HG03045 (cell line): ENCODE results near the gene PIH1D2.
"Not testable (repeated sequence)": the region's sequence is repeated elsewhere in the genome, so short reads cannot be mapped to it uniquely, and the experiment has no call there.

ENCODE experiments used
- ATAC-seq: cut with Tn5 transposase; IDR thresholded peaks from one replicate; pipeline ENCODE4 v1.9.1; 2021; ENCODE audit warnings: mild to moderate bottlenecking, moderate library complexity; ENCODE audit not compliant: unreplicated experiment

Gene PIH1D2, protein sequence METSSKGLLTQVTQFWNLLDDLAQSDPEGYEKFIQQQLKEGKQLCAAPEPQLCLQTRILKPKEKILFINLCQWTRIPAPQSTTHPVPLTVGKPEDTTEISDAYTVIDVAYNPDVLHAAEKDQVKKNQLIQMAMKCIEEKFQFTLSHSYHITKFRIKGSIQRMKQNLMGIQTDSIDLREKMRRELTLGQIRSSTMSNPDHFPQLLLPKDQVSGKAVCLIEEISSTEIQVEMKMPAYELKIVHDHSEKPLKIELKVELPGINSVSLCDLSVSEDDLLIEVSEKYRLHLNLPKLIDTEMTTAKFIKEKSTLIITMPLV

DNA sequence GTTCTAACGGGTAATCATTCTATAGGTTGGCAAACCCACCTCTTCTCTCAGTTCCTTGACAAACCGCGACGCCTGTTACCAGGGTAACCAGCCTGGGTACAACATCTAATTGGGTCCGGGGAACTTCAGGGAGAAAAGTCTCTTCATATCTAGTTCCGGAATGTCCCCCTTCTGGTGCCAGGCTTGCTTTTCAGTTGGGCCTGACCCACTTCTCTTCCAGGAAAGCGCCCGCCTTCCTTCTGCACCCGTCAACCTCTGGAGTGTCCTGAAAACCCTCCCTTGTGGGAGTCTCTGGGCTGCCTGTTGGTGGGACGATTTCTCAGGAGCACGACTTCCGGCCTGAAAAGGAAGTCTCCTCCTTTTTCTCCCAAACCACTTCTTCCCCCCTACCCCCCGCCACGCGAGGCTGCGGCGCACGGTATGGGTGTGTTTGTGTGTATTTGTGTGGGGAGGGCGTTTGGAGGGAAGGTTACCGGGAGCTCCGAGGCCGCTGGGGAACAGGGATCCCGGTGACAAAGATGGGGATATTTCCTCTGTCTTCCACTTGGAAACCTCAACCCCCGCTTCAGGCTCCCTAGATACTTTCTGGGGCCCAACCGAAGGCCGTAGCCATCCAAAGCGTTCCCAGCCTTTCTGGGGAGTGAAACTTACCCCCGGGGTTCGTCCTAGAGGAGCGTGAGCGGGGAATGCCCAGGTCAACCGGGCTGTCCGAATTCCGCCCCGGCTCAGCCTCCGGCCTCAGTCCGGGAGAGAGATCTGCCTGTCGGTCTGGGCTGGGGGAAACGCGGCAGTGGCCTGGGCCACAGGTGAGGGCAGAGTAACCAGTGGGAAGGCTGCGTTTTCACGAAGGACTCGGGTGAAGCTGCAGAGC lies at the start of gene PIH1D2, which contains the start of gene NKAPD1:
Gene PIH1D2 (minus strand): TSS at position 77 of the 871 bp plus-strand sequence. CDS start 843 bp downstream, outside the sequence.
Gene NKAPD1 (plus strand): TSS at position 359 of the 871 bp plus-strand sequence. CDS start 1,276 bp downstream, outside the sequence.
- peak; percentile 88 for ATAC-seq

DNA sequence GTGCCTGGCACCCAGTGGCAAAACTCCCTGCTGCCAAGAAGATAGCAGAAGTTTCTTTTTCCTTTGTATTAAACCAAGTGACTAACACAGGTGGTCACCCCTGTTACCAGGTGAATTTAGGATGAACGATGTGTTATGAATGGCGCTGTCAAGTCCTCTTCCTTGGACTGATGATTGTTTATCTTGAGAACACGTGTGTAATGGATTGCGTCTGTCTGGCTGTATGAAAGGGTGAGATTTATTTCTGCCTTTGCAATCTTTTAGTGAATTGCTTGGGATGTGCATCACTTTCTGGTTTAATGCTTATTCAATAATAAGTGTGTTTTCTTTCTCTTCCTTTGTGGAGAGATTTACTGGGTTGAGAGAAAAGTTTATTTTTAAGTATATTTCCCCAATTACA lies 49.3 kb upstream of the PIH1D2 start:
- ATAC-seq = no peak

DNA sequence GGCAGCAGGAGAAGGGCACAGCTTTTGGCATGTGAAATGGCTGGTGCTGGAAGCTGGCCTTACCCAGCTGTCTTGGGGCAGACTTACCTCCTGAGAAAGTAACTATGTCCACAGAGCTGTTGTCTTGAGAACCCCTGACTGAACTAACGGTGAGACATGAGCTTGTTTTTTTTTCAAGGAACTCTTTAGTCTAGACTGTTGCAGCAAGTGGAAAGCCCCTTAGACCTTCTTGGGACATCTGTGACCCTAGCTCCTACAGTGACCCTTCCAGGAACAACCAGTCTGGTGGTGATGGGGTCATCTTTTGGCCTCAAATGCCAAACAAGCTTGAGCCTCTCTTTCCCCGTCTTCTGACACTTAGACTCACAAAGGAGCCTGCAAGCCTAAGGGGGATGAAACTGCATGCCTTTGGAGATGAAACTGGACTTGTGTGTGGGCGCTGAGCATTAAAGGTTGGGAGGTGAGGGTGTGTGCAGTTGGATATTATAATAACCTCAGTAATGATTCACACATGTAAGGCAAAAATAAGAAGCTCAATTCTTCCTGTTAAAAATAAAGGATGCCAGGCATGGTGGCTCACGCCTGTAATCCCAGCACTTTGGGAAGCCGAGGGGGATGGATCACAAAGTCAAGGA lies 48.3 kb upstream of the PIH1D2 start:
- ATAC-seq = no peak

DNA sequence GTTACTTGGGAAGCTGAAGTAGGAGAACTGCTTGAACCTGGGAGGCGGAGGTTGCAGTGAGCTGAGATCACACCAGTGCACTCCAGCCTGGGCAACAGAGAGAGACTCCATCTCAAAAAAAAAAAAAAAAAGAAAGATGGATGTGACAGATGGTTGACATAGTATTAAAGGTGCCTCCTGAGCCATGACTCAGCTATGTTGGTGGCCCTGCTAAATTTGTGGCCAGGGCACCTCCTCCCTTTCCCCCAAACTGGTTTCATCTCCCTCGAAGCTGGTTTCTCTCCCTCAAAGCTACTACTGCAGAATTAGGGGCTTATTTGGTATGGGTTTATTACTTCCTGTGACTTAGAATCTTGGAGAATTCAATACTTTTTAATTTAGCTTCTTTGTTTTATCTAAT lies 44.4 kb upstream of the PIH1D2 start:
- ATAC-seq = no peak

DNA sequence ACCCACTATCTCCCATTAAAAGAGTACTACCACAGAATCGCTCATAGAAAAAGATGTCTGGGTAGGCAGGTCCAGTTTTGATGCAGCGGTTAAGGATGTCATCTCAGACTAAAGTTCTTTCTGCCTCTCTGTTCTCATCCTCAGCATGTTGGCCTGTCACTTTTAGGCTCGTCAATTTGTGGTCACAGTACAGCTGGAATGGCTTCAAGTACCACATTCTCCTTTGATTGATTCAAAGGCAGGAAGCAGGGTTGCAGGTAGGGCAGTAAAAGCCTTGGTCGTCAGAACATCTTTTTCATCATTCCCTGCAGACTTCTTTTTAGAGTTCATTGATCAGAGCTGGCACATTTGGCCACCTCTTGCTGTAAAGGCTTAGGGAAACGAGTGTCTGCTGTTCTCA lies 41.6 kb upstream of the PIH1D2 start:
- no peak for ATAC-seq

DNA sequence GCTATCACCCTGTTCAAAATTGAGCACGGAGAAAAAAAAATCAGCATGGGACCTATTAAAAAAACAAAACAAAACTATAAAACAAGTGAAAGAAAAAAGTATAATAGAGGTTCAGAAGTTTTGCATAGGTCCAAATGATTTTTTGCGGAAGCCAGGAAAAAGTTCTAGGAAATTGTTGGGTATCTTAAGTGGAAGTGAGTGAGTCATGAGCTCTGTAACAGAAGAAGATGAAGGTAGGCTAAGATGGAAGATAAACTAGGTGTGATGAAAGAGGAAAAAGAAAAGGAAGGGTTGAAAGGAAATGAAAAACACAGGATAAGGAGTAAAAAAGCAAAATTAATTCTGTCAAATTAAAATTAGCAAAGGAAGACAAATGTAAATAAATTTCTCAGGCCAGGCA lies 40.6 kb upstream of the PIH1D2 start:
- ATAC-seq = no peak

DNA sequence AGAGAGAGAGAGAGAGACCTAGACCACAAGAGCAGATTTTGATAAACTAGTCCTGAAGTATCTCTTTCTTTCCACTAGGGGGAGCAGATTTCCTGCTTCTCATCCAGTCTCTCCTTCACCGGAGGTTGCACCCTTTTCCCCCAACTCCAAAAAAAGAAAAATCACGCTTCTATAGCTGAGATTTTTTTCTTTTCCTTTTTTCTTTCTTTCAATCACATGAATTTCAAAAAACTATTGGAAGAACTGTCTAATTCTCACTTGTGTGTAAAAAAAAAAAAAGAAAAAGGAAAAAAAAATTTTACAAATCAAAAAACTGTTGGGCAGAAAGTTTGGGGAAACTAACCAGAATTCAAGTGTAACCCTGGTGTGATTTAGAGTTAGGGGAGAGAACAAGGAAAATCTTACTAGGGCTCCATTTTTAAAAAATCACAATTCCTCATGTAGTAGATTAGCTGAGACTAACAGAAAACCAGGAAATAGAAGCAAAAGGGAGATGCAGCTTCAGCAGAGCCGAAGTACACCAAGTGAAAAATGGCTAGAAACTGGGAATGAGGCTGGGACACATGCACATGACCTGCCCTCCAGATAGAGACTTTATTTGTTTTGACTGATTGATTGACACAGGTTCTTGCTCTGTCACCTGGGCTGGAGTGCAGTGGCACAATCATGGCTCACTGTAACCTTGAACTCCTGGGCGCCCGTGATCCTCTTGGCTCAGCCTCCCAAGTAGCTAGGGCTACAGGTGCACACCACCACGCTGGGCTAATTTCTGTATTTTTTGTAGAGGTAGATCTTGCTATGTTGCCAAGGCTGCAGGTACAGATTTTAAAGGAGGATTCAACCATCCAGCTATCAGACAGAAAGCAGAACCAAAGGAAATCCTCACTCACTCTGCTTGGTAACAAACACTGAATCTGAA lies 40.0 kb upstream of the PIH1D2 start:
- ATAC-seq = no peak

DNA sequence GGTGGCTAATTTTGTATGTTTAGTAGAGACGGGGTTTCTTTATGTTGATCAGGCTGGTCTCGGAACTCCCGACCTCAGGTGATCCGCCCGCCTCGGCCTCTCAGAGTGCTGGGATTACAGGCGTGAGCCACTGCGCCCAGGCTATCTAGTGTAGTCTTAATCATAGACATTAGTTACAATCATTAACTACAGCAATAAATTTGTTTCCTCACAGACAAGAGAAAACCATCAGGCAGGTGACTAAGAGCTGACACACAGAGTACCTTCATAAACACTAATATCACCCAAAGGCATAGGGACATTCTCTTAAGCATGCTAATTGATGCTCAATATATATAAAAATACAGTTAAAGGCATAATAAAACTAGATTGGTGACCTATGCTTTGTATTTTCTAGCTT lies 32.3 kb upstream of the PIH1D2 start:
- no peak for ATAC-seq

DNA sequence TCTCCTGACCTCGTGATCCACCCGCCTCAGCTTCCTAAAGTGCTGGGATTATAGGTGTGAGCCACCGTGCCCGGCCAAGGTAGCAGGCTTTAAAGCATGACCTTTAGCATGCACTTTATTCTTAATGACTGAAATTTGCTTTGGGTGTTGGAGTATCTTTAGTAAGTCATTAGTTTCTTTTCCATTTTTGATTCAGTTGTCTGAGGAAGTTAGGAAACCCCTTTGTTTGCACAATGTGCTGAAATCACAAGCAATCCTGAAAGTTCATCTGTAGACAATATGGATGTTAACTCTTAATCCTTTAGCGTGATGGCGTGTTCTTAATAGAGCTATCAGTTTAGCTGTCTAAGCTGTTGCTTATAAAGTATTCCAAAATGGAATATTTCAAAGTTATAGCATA lies 29.6 kb upstream of the PIH1D2 start:
- no peak for ATAC-seq

DNA sequence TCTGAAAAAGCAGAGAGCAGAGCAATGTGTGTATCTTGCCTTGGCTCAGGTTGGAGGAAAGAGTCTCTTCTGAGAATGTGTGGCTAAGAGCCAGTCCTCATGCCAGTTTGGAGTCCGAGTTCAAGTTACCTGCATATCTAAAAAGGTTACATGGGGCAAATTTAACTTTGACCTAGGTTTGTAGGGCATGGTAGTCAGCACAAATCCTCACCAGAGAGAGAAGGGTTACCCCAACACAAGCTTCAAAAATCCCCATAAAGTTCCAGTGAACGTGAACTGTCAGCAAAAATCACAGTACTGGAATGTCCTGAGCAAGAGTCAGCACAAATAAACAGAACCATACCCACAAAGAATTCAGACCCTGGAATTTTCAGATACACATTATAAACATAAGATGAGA lies 26.6 kb upstream of the PIH1D2 start:
- no peak for ATAC-seq

DNA sequence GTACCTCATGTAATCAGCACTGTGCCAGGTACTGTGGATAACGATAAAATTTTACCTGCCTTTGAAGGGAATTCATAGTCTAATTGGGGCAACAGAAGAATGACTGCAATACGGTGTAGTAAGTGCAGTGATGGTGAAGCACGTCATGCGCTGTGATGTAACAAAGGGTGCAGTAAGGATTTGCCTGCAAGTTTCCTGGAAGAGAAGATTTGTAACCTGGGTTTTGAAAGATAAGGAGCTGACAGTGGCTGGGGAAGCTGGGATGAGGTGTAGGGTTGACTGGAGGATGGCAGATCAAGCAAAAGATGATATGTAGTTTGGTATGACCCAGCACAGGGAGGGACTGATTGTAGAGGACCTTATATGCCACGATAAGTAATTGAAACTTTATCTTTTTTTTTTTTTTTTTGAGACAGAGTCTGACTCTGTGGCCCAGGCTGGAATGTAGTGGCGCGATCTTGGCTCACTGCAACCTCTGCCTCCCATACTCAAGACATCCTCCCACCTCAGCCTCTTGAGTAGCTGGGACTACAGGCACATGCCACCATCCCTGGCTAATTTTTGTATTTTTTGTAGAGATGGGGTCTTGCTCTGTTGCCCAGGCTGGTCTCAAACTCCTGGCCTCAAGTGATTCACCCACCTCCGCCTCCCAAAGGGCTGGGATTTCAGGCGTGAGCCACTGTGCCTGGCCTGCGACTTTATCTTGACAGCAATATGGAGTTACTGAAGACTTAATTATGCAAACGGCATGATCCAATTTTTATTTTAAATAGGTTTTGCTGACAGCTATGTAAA lies 24.1 kb upstream of the PIH1D2 start:
- ATAC-seq = no peak

DNA sequence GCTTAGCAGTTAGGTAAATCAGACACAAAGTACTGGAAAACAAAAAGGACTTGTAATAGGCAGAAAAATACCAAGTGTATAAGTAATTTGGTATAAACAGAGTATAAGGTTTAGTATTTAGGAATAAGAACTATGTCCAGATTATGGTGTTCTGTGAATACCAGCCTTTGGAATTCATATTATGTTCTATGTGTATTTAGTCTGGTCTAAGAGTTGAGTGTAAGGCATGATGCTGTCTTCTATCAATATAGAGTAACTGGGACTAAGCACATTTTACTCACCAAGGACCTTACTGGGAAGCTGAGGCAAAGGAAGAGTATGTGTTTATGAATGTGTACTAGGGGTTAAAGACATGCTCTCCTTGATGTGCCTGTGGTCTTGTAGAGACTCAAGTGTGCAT lies 22.4 kb upstream of the PIH1D2 start:
- ATAC-seq = no peak

DNA sequence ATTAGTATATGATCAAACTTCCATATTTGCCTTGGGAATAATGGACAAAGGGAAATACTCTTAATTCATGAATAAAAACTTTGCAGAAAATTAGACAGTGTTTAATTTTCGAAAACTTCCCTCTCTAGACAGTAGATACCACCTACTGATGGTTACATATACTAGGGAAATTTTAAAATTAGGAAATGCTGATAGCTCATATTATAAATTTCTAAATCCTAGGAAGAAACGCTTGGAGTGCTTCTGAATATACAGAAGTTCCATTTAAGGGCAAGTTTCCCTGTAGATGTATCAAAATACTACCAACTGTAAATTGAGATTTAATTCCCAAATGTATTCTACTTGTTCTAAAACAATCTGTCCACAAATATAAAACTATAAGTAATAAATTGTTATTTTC lies 21.5 kb upstream of the PIH1D2 start:
- not testable (repeated sequence) for ATAC-seq

DNA sequence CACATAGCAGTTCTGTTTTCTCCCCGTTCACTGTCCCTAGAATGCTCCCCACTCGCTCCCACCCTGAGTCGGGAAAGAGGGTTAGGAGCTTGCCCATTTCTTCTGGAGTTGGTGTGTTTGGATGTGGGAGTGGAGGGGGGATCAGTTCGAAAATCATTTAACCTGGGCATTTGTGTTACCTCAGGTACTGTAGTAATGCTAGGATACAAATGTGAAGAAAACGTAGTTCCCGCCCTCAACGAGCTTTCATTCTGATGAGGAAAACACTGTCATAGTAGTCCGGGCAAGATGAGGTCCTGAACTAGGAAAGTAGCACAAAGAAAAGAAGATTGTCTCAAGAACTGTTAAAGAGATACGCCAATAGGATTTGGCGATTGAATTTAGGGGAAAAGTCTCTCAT lies 13.4 kb upstream of the PIH1D2 start:
- no peak for ATAC-seq

DNA sequence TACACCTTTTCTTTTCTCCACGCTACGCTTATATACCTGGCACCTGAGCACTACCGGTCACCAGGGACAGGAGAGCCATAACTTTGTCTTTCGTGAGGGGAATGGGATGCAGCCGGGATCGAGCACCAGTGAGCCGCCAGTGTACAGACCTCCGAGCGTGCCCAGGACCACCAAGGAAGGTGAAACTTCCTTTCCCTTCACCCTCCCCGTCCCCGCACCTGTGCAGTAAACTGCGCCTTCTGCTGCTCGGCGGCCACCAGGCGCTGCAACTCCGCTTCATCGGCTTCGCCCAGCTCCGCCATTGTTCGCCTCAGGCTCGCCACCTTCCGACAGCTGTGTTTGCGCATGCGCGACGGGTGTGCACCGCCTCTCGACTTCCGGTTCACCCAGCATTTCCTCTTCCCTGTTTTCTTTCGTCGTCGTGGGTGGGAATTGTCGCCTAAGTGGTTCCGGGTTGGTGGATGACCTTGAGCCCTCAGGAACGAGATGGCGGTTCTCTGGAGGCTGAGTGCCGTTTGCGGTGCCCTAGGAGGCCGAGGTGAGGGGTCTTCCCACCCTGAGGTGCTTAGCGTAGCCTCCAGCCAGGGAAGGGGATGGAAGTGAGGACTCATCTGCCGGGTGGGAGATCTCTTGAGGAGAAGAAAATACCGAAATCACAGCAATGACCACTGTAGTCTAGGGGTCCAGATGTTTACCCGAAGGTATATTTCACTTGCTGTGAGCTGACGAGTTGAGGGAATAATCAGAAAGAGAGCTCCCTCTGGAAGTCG lies 12.8 kb upstream of the PIH1D2 start, which contains the start of the genes SDHD and TIMM8B:
Gene SDHD (plus strand): TSS at position 452 of the 770 bp plus-strand sequence. CDS start 35 bp downstream, at position 487.
Gene TIMM8B (minus strand): TSS at position 335 of the 770 bp plus-strand sequence. CDS start 33 bp downstream, at position 302.
- peak; percentile 91 for ATAC-seq

DNA sequence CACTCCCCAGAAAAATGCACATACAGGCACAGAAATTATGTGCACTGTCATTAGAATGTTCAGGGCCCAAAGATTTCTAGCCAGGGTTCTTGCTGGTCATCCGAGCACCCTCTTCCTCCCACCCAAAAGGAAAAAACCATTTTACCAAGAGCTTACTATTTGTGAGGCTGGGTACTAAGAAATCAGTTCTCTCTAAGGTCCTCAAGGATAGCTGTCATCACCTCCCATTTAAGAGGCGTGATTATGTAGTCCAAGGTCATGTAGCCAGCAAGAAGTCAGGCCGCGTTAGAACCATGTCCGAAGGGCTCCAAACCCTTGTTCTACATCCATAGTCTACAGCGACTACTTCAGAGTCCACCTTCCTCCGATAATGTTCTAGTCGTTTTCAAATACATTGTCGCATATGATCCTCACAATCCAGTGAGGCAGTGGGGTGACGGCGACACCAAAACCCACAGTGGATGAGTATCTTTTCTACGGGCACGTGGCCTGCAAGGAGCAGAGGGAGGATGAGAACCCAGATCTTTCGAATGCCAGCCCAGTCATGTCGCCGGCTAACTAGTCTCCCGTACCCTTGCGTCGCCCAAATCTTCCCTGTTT lies 12.1 kb upstream of the PIH1D2 start:
- peak; percentile 33 for ATAC-seq

DNA sequence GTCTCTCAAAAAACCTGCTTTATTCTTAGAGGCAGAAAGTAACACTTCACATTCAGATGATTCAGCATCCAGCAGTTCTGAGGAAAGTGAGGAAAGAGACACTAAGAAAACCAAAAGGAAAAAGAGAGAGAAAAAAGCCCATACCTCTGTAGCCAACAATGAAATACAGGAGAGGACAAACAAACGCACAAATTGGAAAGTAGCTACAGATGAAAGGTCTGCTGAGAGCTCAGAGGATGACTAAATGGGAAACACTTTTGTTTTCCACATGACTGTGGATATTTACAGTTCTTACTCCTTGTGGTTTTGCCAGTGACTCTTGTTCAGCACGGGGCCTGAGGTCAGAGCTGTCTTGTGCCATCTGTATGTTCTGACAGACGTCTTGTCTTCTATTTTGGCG lies 8.9 kb upstream of the PIH1D2 start:
- ATAC-seq = no peak

DNA sequence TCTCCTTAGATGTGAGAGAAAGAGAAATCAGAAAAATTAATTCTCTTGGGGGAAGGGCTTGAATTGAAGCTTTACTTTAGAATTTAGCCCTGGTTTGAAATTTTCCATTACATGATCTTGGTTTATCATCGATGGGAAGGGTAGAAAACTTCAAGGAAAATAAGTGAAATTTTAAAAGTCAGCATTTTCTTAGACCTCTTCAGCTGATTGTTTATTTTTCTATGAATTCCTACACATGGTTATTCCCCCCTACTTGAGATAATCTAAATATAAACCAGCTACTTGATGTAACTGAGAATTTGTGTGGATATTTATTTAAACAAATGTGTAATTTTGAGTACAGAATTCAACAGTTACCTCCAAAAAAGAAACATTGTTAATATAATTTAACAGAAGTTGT lies 10.9 kb downstream of the PIH1D2 start:
- ATAC-seq = no peak
